OCI-LY1 (cell line): ENCODE data around the gene GIGYF2.

Experiments used
- CTCF ChIP-seq: fragments of 200-600 bp; sonication (generic), shearing (Covaris generic); IDR thresholded peaks from 2 replicates; pipeline ENCODE4 v1.5.1; 2017; ENCODE audit warnings: mild to moderate bottlenecking, antibody characterized with exemption, low read length, moderate library complexity, mixed read lengths
- EZH2 ChIP-seq: fragments of 200-600 bp; sonication (generic), shearing (Covaris generic); IDR thresholded peaks from 2 replicates; pipeline ENCODE4 v1.8.0; 2017; ENCODE audit warnings: borderline replicate concordance, mixed run types, mild to moderate bottlenecking, antibody characterized with exemption, low read length, moderate library complexity, mixed read lengths

GRCh38 chr2:232852676-232853075, 155.5 kb downstream of the GIGYF2 start:
- TF ChIP-seq CTCF: no peak
- TF ChIP-seq EZH2: no peak
